A549 (cell line): ENCODE measurements around the gene MSGN1.

ENCODE experiments used
- CBX2 ChIP-seq: fragments of 200-600 bp; sonication (generic); IDR thresholded peaks from 2 replicates; pipeline ENCODE4 v1.6.1; 2016; ENCODE audit warnings: low read depth, mild to moderate bottlenecking, borderline replicate concordance
- CTCF ChIP-seq: fragments of >200 bp; sonication (Bioruptor Twin); formaldehyde crosslinking; IDR thresholded peaks from 3 replicates; pipeline ENCODE4 v1.5.1; 2016
- EP300 ChIP-seq, 2 experiments: fragments of >200 bp; sonication (Bioruptor Twin); formaldehyde crosslinking; IDR thresholded peaks; 2 replicates in 1 of 2; 3 replicates in 1 of 2; pipeline ENCODE4 v1.6.1; 2016 to 2017
- JUNB ChIP-seq: fragments of >200 bp; sonication (Bioruptor Twin); formaldehyde crosslinking; IDR thresholded peaks from 2 replicates; pipeline ENCODE4 v1.6.1; 2016
- KDM5A ChIP-seq: fragments of 200-600 bp; sonication (generic); IDR thresholded peaks from 2 replicates; pipeline ENCODE4 v1.6.1; 2016; ENCODE audit warnings: antibody characterized with exemption, mild to moderate bottlenecking
- MAFK ChIP-seq: fragments of 450-650 bp; IDR thresholded peaks from 2 replicates; pipeline ENCODE4 v1.6.1; 2014; ENCODE audit not compliant: partially characterized antibody
- MAZ ChIP-seq: fragments of 150-350 bp; IDR thresholded peaks from 2 replicates; pipeline ENCODE4 v1.6.1; 2014; ENCODE audit warnings: antibody characterized with exemption, low read depth, low read length, borderline replicate concordance
- POLR2A ChIP-seq: IDR thresholded peaks from 2 replicates; pipeline ENCODE4 v1.6.1; 2012; ENCODE audit warnings: mild to moderate bottlenecking, low read length
- RARB ChIP-seq: fragments of 250-450 bp; sonication (Bioruptor Pico); IDR thresholded peaks from 2 replicates; pipeline ENCODE4 v1.8.0; 2021; ENCODE audit warnings: mild to moderate bottlenecking, moderate library complexity
- RFX5 ChIP-seq: fragments of 450-650 bp; IDR thresholded peaks from 2 replicates; pipeline ENCODE4 v1.7.1; 2014; ENCODE audit warnings: antibody characterized with exemption, mild to moderate bottlenecking, moderate library complexity
- TF ChIP-seq, protein P1 (sequence below): IDR thresholded peaks from 2 replicates; pipeline ENCODE4 v1.6.1; 2012

DNA sequence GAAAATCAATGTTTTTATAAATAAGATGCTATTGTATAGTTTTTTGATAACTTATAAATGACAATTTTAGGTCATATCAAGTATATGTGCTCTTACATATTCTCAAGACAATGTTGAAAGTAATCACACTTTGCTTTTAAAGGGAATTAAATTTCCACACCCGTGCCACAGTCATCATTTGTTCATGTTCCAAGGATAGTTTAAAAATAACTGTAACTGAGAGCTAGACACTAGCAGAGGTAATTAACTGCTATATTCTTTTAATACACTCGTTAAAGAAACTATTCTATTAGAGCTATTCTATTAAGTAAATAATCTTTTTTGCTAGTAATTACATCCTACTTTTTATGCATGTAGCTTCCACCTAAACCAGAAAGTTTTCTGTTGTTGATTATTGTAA lies 44.3 kb upstream of the MSGN1 start:
- TF ChIP-seq POLR2A (no peak), MAFK (no peak), EP300 (IDR thresholded peaks at IDR 0.05) (no peak), CBX2 (no peak), RARB (CRISPR knock-in tag) (no peak), CTCF (no peak), RFX5 (no peak), KDM5A (no peak), MAZ (no peak), JUNB (no peak)
- TF ChIP-seq, protein P1, sequence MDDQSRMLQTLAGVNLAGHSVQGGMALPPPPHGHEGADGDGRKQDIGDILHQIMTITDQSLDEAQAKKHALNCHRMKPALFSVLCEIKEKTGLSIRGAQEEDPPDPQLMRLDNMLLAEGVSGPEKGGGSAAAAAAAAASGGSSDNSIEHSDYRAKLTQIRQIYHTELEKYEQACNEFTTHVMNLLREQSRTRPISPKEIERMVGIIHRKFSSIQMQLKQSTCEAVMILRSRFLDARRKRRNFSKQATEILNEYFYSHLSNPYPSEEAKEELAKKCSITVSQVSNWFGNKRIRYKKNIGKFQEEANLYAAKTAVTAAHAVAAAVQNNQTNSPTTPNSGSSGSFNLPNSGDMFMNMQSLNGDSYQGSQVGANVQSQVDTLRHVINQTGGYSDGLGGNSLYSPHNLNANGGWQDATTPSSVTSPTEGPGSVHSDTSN = no peak
